Endothelial cell of umbilical vein (primary cell): ENCODE results near the gene NEU4. TPM values are rescaled to one million over a fixed set of nuclear protein-coding genes. Genes with fewer than 3 reads are reported as not detected.

Experiments
- BruUV-seq: library from RNA; stranded (reverse); fragments of 400-500 nt; replicated peaks from 2 replicates; lab custom pipeline; 2021; lab: Mats Ljungman, UMichigan
- CTCF ChIA-PET: fragments of 300-600, 350-600 bp; sonication (Branson Sonifier 250); formaldehyde crosslinking; loops from one replicate; lab custom pipeline; 2021; ENCODE audit warnings: antibody characterized with exemption, inconsistent platforms; lab: Charles Lee
- POLR2A ChIA-PET: fragments of 300-600, 350-600 bp; sonication (Branson Sonifier 250); formaldehyde crosslinking; loops from one replicate; lab custom pipeline; 2021; ENCODE audit warnings: antibody characterized with exemption, inconsistent platforms; lab: Charles Lee
- DNase-seq: peaks from one replicate; pipeline ENCODE4 v3.0.0-alpha.2; 2011; ENCODE audit warnings: low read depth, low spot score
- FAIRE-seq: peaks from 2 replicates; lab custom pipeline; 2011; peaks lifted over from hg19 to GRCh38; lab: Jason Lieb, UNC
- H2AFZ ChIP-seq: 2 replicates; pipeline ENCODE4 v1.6.0; 2012; ENCODE audit warnings: low read depth, low read length, control low read depth, inconsistent platforms
- H3K27ac ChIP-seq: 2 replicates; pipeline ENCODE4 v1.5.1; 2011; ENCODE audit warnings: low read depth, mild to moderate bottlenecking, control low read depth, low read length, moderate library complexity; ENCODE audit not compliant: insufficient read depth
- H3K27me3 ChIP-seq, 2 experiments: 2 replicates each; pipeline versions ENCODE4 v1.6.0 to v1.6.1; 2011; ENCODE audit warnings: low read length in 2 of 2, mixed read lengths in 1 of 2; ENCODE audit not compliant: control insufficient read depth in 2 of 2, insufficient read depth in 2 of 2
- H3K36me3 ChIP-seq, 2 experiments: 2 replicates in 1 of 2; 3 replicates in 1 of 2; pipeline ENCODE4 v1.5.1; 2011; ENCODE audit warnings: low read length in 2 of 2, mild to moderate bottlenecking in 1 of 2, moderate library complexity in 1 of 2; ENCODE audit not compliant: control insufficient read depth in 2 of 2, insufficient read depth in 2 of 2; ENCODE audit errors: extremely low read depth in 1 of 2
- H3K4me1 ChIP-seq: 3 replicates; pipeline ENCODE4 v1.5.1; 2011; ENCODE audit warnings: mild to moderate bottlenecking, low read length; ENCODE audit not compliant: control insufficient read depth, insufficient read depth; ENCODE audit errors: extremely low read depth
- H3K4me2 ChIP-seq: 2 replicates; pipeline ENCODE4 v1.6.1; 2011; ENCODE audit warnings: low read length, control low read depth, mixed read lengths; ENCODE audit not compliant: insufficient read depth
- H3K4me3 ChIP-seq, 3 experiments: fragments of 200-600 bp in 1 of 3; sonication (generic), shearing (Covaris generic) in 1 of 3; replicated peaks in 1 of 3; 2 replicates each; pipeline ENCODE4 v1.5.1; 2011 to 2016; ENCODE audit warnings: control low read depth in 3 of 3, low read length in 3 of 3, mild to moderate bottlenecking in 2 of 3, inconsistent platforms in 1 of 3, low read depth in 1 of 3, moderate library complexity in 1 of 3; ENCODE audit not compliant: insufficient read depth in 1 of 3
- H3K79me2 ChIP-seq: 2 replicates; pipeline ENCODE4 v1.6.0; 2012; ENCODE audit warnings: low read length, inconsistent platforms; ENCODE audit not compliant: control insufficient read depth, insufficient read depth
- H3K9ac ChIP-seq: replicated peaks from 2 replicates; pipeline ENCODE3; 2011; ENCODE audit warnings: low read length, control low read depth; ENCODE audit not compliant: insufficient read depth; ENCODE audit errors: extremely low read depth
- H3K9me1 ChIP-seq: replicated peaks from 3 replicates; pipeline ENCODE4 v1.6.0; 2011; ENCODE audit warnings: mild to moderate bottlenecking, low read length; ENCODE audit not compliant: control insufficient read depth, insufficient read depth; ENCODE audit errors: extremely low read depth
- H3K9me3 ChIP-seq: replicated peaks from 2 replicates; pipeline ENCODE4 v1.5.1; 2012; ENCODE audit warnings: low read length, inconsistent platforms; ENCODE audit not compliant: control insufficient read depth, insufficient read depth
- H4K20me1 ChIP-seq: replicated peaks from 2 replicates; pipeline ENCODE3; 2011; ENCODE audit warnings: mild to moderate bottlenecking, low read length; ENCODE audit not compliant: control insufficient read depth, insufficient read depth; ENCODE audit errors: extremely low read depth
- EZH2 ChIP-seq: IDR thresholded peaks from 2 replicates; pipeline ENCODE4 v1.6.1; 2012; ENCODE audit warnings: borderline replicate concordance, low read depth, mild to moderate bottlenecking, moderate library complexity, low read length, inconsistent platforms; ENCODE audit not compliant: severe bottlenecking
- FOS ChIP-seq: IDR thresholded peaks from 2 replicates; pipeline ENCODE4 v1.6.1; 2011; ENCODE audit warnings: mild to moderate bottlenecking, low read length, moderate library complexity, borderline replicate concordance; ENCODE audit not compliant: insufficient read depth
- GATA2 ChIP-seq: IDR thresholded peaks from 2 replicates; pipeline ENCODE4 v1.7.0; 2011; ENCODE audit warnings: low read depth, mild to moderate bottlenecking, moderate library complexity, mixed read lengths, low read length; ENCODE audit not compliant: insufficient read length, insufficient read depth
- JUN ChIP-seq: IDR thresholded peaks from 2 replicates; pipeline ENCODE4 v1.6.1; 2011; ENCODE audit warnings: borderline replicate concordance, low read depth; ENCODE audit not compliant: insufficient read length, insufficient read depth
- MYC ChIP-seq: IDR thresholded peaks from one replicate; pipeline ENCODE4 v1.6.1; 2011; ENCODE audit warnings: mild to moderate bottlenecking, low read depth, low read length
- POLR2A ChIP-seq: IDR thresholded peaks from 2 replicates; pipeline ENCODE4 v1.6.1; 2012; ENCODE audit warnings: low read depth, mild to moderate bottlenecking, control low read depth, low read length
- POLR2AphosphoS5 ChIP-seq: IDR thresholded peaks from 2 replicates; pipeline ENCODE4 v1.6.1; 2012; ENCODE audit warnings: low read depth, mild to moderate bottlenecking, control low read depth, low read length, moderate library complexity; ENCODE audit not compliant: insufficient read depth
- dilution Hi-C: fragments of 300-500 bp; cut with MboI; formaldehyde crosslinking; loops from one replicate; pipeline ENCODE4 v1.15.0; 2019; ENCODE audit warnings: low sequenced_read_pairs; ENCODE audit not compliant: extremely low pct_ligation_motif_present
- intact Hi-C: fragments of 100-400 bp; cut with micrococcal nuclease; formaldehyde crosslinking; loops from one replicate; pipeline ENCODE4 v1.10.0; 2022
- polyA plus RNA-seq, 4 experiments: library from polyadenylated mRNA; depleted of rRNA in 3 of 4; stranded (reverse) in 3 of 4; unstranded in 1 of 4; fragments of >200 nt; gene quantifications; 2 replicates each; pipeline versions ENCODE4 v1.2.1 to v1.2.3, GENCODE V29; 2011 to 2012; ENCODE audit warnings: missing spikeins in 1 of 4
- total RNA-seq: library from RNA; stranded (reverse); gene quantifications from 2 replicates; pipeline ENCODE4 v1.2.3, GENCODE V29; 2021
- TF ChIP-seq, protein P1 (sequence below), 2 donors: IDR thresholded peaks; 1 replicate in 1 of 2; 2 replicates in 1 of 2; pipeline ENCODE4 v1.5.1; 2011; ENCODE audit warnings: low read length in 2 of 2, mild to moderate bottlenecking in 2 of 2, moderate library complexity in 2 of 2, control low read depth in 1 of 2, inconsistent platforms in 1 of 2, low read depth in 1 of 2; ENCODE audit not compliant: insufficient read depth in 1 of 2; ENCODE audit errors: extremely low read depth in 1 of 2
- TF ChIP-seq, protein P2 (sequence below): IDR thresholded peaks from 2 replicates; pipeline ENCODE4 v1.6.1; 2011; ENCODE audit not compliant: insufficient read depth, insufficient read length

The NEU4 gene
- total and polyA plus RNA-seq, 2 donors (not counting 3 experiments of a cell fraction or from before 2014, with no cell fraction given), result not detected

DNA sequence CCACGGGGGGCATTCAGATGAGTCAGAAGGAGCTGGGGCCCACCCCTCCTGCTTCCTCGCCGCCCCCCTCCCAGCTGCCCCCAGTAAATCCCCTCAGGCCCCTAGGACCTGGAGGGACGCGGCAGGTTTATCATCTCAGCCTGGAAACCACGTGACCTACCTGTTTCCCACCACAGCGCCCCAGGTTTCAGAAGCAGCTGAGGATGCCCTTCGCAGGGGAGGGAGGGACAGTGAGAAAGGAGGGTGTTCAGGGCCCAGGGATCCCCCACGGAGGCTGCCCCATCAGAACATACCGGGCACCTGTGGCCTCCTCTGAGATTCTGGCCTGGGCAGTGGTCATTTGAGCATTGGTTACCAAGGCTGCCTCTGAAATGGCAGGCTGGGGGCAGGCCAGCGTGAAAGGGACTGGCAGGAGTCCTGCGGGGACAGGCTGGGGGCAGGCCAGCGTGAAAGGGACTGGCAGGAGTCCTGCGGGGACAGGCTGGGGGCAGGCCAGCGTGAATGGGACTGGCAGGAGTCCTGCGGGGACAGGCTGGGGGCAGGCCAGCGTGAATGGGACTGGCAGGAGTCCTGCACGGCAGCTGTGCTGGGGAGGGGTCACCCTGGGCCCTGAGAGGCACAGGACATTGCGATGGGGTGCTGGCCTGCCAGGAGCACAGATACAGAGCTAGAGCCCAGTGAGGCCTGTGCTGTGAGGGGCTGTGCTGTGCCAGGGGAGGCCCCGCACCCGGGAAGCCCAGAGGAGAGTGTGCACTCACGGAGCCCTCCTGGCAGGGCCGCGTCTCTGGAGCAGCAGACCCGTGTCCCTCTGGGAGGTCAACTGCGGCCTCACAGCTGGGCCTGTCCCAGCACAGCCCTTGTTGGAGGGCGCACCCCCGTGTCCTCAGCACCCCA, 1.6 kb downstream of the NEU4 start:
- no TSS peak for BruUV-seq
- H3K4me1 ChIP-seq, result no peaks in the 10 kb centered on the region
- H3K79me2 ChIP-seq, result no peaks in the 10 kb centered on the region
- H3K36me3 ChIP-seq, result no peaks in the 10 kb centered on the region
- no peaks in the 10 kb centered on the region for H3K27me3 ChIP-seq
- H2AFZ ChIP-seq, result no peak overlapping the region
- DNase-seq, result no peak
- H3K4me2 ChIP-seq, result no peak overlapping the region
- FAIRE-seq, result no peak
- intact Hi-C loops (no loop called here), dilution Hi-C loops (no loop called here)
- ChIA-PET CTCF (no interaction called here), POLR2A (no interaction called here)
- no peak overlapping the region for H3K9ac ChIP-seq
- H4K20me1 ChIP-seq, result no peaks in the 10 kb centered on the region
- no peaks in the 10 kb centered on the region for H3K9me1 ChIP-seq
- H3K9me3 ChIP-seq, result no peaks in the 10 kb centered on the region
- H3K27ac ChIP-seq, result no peak overlapping the region
- TF ChIP-seq, protein P1, sequence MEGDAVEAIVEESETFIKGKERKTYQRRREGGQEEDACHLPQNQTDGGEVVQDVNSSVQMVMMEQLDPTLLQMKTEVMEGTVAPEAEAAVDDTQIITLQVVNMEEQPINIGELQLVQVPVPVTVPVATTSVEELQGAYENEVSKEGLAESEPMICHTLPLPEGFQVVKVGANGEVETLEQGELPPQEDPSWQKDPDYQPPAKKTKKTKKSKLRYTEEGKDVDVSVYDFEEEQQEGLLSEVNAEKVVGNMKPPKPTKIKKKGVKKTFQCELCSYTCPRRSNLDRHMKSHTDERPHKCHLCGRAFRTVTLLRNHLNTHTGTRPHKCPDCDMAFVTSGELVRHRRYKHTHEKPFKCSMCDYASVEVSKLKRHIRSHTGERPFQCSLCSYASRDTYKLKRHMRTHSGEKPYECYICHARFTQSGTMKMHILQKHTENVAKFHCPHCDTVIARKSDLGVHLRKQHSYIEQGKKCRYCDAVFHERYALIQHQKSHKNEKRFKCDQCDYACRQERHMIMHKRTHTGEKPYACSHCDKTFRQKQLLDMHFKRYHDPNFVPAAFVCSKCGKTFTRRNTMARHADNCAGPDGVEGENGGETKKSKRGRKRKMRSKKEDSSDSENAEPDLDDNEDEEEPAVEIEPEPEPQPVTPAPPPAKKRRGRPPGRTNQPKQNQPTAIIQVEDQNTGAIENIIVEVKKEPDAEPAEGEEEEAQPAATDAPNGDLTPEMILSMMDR (IDR thresholded peaks at IDR 0.05; ENCODE audit: extremely low read depth in 1 of 2, insufficient read depth in 1 of 2, low read depth in 1 of 2, low read length in 2 of 2), result no peak
- TF ChIP-seq EZH2, result no peak
- TF ChIP-seq FOS, result no peak
- no peak for TF ChIP-seq MYC
- TF ChIP-seq, protein P2, sequence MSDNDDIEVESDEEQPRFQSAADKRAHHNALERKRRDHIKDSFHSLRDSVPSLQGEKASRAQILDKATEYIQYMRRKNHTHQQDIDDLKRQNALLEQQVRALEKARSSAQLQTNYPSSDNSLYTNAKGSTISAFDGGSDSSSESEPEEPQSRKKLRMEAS, result no peak
- no peak for TF ChIP-seq GATA2
- no peak for TF ChIP-seq JUN
- no peak for TF ChIP-seq POLR2AphosphoS5
- TF ChIP-seq POLR2A, result no peak
- no peak overlapping the region for H3K4me3 ChIP-seq
